Fibroblast of skin of left quadriceps (primary cell): ENCODE measurements around the gene TNRC6A.
"Not testable (repeated sequence)": the region's sequence is repeated elsewhere in the genome, so short reads cannot be mapped to it uniquely, and the experiment has no call there.

ENCODE experiments used
- DNase-seq, 2 experiments: peaks; one replicate each; pipeline ENCODE4 v3.0.0-alpha.2; 2013; ENCODE audit warnings: low read depth in 2 of 2

The TNRC6A gene

GRCh38 chr16:24729243-24729950 lies at the start of gene TNRC6A:
TSS of gene TNRC6A (plus strand) at chr16:24729651. CDS start at chr16:24729842, 191 bp downstream.
- peak; percentile 76 to 78 for DNase-seq

- peak; percentile 63 to 66 for DNase-seq
Observed at GRCh38 chr16:24681793-24682192, 47.7 kb upstream of the TNRC6A start.

- no peak for DNase-seq
Observed at GRCh38 chr16:24683250-24683649, 46.2 kb upstream of the TNRC6A start.

GRCh38 chr16:24683847-24684493 lies 45.5 kb upstream of the TNRC6A start:
- no peak for DNase-seq

GRCh38 chr16:24685539-24686432 lies 43.7 kb upstream of the TNRC6A start:
- no peak for DNase-seq

- no peak for DNase-seq
Observed at GRCh38 chr16:24686678-24687077, 42.8 kb upstream of the TNRC6A start.

- no peak for DNase-seq
Observed at GRCh38 chr16:24688359-24688758, 41.1 kb upstream of the TNRC6A start.

- DNase-seq, result no peak
Observed at GRCh38 chr16:24689128-24689527, 40.3 kb upstream of the TNRC6A start.

GRCh38 chr16:24692854-24693253 lies 36.6 kb upstream of the TNRC6A start:
- DNase-seq, result no peak

GRCh38 chr16:24694931-24695330 lies 34.5 kb upstream of the TNRC6A start:
- DNase-seq, result no peak

GRCh38 chr16:24696699-24697098 lies 32.8 kb upstream of the TNRC6A start:
- DNase-seq, result no peak

GRCh38 chr16:24698308-24698707 lies 31.1 kb upstream of the TNRC6A start:
- DNase-seq, result no peak

- no peak for DNase-seq
Observed at GRCh38 chr16:24699151-24699723, 30.2 kb upstream of the TNRC6A start.

- DNase-seq, result peak; percentile 99
Observed at GRCh38 chr16:24700549-24701392, 28.7 kb upstream of the TNRC6A start.

GRCh38 chr16:24701521-24701951 lies 27.9 kb upstream of the TNRC6A start:
- DNase-seq, result peak; percentile 36 to 38

- DNase-seq, result not testable (repeated sequence)
Observed at GRCh38 chr16:24707760-24708159, 21.7 kb upstream of the TNRC6A start.

GRCh38 chr16:24713379-24713778 lies 16.1 kb upstream of the TNRC6A start:
- DNase-seq, result no peak

- DNase-seq, result peak in 1 of 2 experiments; percentile 51
Observed at GRCh38 chr16:24717411-24717810, 12.0 kb upstream of the TNRC6A start.

- no peak for DNase-seq
Observed at GRCh38 chr16:24718967-24719521, 10.4 kb upstream of the TNRC6A start.

- DNase-seq, result no peak
Observed at GRCh38 chr16:24721830-24722238, 7.6 kb upstream of the TNRC6A start.

- peak in 1 of 2 experiments; percentile 20 for DNase-seq
Observed at GRCh38 chr16:24723663-24724062, 5.8 kb upstream of the TNRC6A start.
